Left colon (tissue), 2 donors: Measurements from ENCODE around the gene RFTN1. TPM values are rescaled to one million over a fixed set of nuclear protein-coding genes. Genes with fewer than 3 reads are reported as not detected.
A peak's percentile ranks its signal among the peaks of the same experiment; 100 is the strongest.

ENCODE experiments used
- ATAC-seq: fragments of 200-7000 bp; cut with Tn5 transposase; one replicate; pipeline ENCODE4 v1.9.1; 2020; ENCODE audit warnings: mild to moderate bottlenecking, moderate library complexity
- DNase-seq, 2 donors: peaks; one replicate each; pipeline ENCODE4 v3.0.0-alpha.2; 2020
- intact Hi-C, 2 donors: fragments of 100-400 bp; cut with DNase I in 1 of 2; cut with micrococcal nuclease in 1 of 2; formaldehyde crosslinking; loops; one replicate each; pipeline versions ENCODE4 v1.11.2 to v1.14.0; 2022; cut with DNase I, micrococcal nuclease
- long read RNA-seq: library from polyadenylated mRNA; unstranded; transcript quantifications from one replicate; pipeline ENCODE4 v2.0.0, GENCODE V29; 2021
- total RNA-seq, 2 donors: library from RNA; stranded (reverse); fragmentation: NEBNext Ultra II Directional; extraction: Animal tissue kit (Norgen Biotek cat#: 25700); gene quantifications; one replicate each; pipeline ENCODE4 v1.2.1, GENCODE V29; 2021
- donor health status: DM: no; HTN: no; CAD: no.
- donor health status: DM: yes; HTN: yes; CAD: no.

RFTN1 gene
- total RNA-seq = 1 to 10 TPM; 5.3 to 10.0 TPM
- long read RNA-seq, partial matches to known transcripts = 0 of 11 reads
- long read RNA-seq, other reads (novel, unspliced or antisense) = 7 of 11 reads

- peak; percentile 37 for ATAC-seq
- intact Hi-C loops = no loop called here
- DNase-seq = peak in 1 of 2 donors; percentile 53
These were observed at the start of gene RFTN1 for GRCh38 chr3:16513141-16514020. TSS of gene RFTN1 (minus strand) at chr3:16513699. CDS start at chr3:16493869, 19,830 bp downstream.

GRCh38 chr3:16559653-16560365, 46.3 kb upstream of the RFTN1 start:
- intact Hi-C loops = loop anchor here in 1 of 2 donors (10.0 kb wide), 1 partner anchor 275 kb away; no protein-coding TSS in a partner anchor
- DNase-seq (no peak), ATAC-seq (no peak)

- no peak for DNase-seq
- intact Hi-C loops = loop anchor here (5.0 to 10.0 kb wide), 2 partner anchors 262 to 269 kb away; no protein-coding TSS in a partner anchor
- ATAC-seq = no peak
These were observed 40.6 kb upstream of the RFTN1 start for GRCh38 chr3:16554126-16554525.

GRCh38 chr3:16552757-16553156, 39.3 kb upstream of the RFTN1 start:
- no peak for ATAC-seq
- intact Hi-C loops = loop anchor here (5.0 to 10.0 kb wide), 2 partner anchors 260 to 268 kb away; no protein-coding TSS in a partner anchor
- no peak for DNase-seq

GRCh38 chr3:16551342-16551976, 38.0 kb upstream of the RFTN1 start:
- ATAC-seq (no peak), DNase-seq (no peak)
- intact Hi-C loops = loop anchor here (5.0 to 10.0 kb wide), 2 partner anchors 259 to 267 kb away; no protein-coding TSS in a partner anchor

GRCh38 chr3:16550676-16551341, 37.3 kb upstream of the RFTN1 start:
- DNase-seq (peak; percentile 49 to 52), ATAC-seq (peak; percentile 84)
- intact Hi-C loops = loop anchor here (5.0 to 10.0 kb wide), 2 partner anchors 259 to 266 kb away; no protein-coding TSS in a partner anchor

GRCh38 chr3:16550305-16550675, 36.8 kb upstream of the RFTN1 start:
- ATAC-seq = no peak

GRCh38 chr3:16548721-16549120, 35.2 kb upstream of the RFTN1 start:
- ATAC-seq = no peak
- intact Hi-C loops = no loop called here
- no peak for DNase-seq

More at GRCh38 chr3:16550305-16550675, 36.8 kb upstream of the RFTN1 start:
- DNase-seq = peak in 1 of 2 donors; percentile 7
- intact Hi-C loops = loop anchor here (5.0 to 10.0 kb wide), 2 partner anchors 258 to 265 kb away; no protein-coding TSS in a partner anchor

- no peak for ATAC-seq
- intact Hi-C loops = no loop called here
- DNase-seq = no peak
These were observed 34.3 kb upstream of the RFTN1 start for GRCh38 chr3:16547561-16548357.

- no peak for ATAC-seq
- intact Hi-C loops = no loop called here
- DNase-seq = no peak
These were observed 32.9 kb upstream of the RFTN1 start for GRCh38 chr3:16546186-16547010.

- ATAC-seq (no peak), DNase-seq (no peak)
- intact Hi-C loops = no loop called here
These were observed 32.1 kb upstream of the RFTN1 start for GRCh38 chr3:16545413-16546185.

- intact Hi-C loops = no loop called here
- no peak for ATAC-seq
These were observed 29.9 kb upstream of the RFTN1 start for GRCh38 chr3:16543242-16543864.

GRCh38 chr3:16538507-16538906, 25.0 kb upstream of the RFTN1 start:
- no peak for ATAC-seq
- intact Hi-C loops = no loop called here
- DNase-seq = no peak

More at GRCh38 chr3:16543242-16543864, 29.9 kb upstream of the RFTN1 start:
- no peak for DNase-seq

- DNase-seq = no peak
- ATAC-seq = no peak
- intact Hi-C loops = no loop called here
These were observed 23.5 kb upstream of the RFTN1 start for GRCh38 chr3:16536996-16537395.

- DNase-seq = no peak
- ATAC-seq = no peak
- intact Hi-C loops = no loop called here
These were observed 22.8 kb upstream of the RFTN1 start for GRCh38 chr3:16536344-16536663.
